HS-5 (cell line): ENCODE data around the gene DNAH10.
"Not testable (repeated sequence)": the region's sequence is repeated elsewhere in the genome, so short reads cannot be mapped to it uniquely, and the experiment has no call there.

Source experiments
- DNase-seq: peaks from one replicate; pipeline ENCODE4 v3.0.0-alpha.2; 2012; ENCODE audit warnings: low read depth

The DNAH10 gene

DNA sequence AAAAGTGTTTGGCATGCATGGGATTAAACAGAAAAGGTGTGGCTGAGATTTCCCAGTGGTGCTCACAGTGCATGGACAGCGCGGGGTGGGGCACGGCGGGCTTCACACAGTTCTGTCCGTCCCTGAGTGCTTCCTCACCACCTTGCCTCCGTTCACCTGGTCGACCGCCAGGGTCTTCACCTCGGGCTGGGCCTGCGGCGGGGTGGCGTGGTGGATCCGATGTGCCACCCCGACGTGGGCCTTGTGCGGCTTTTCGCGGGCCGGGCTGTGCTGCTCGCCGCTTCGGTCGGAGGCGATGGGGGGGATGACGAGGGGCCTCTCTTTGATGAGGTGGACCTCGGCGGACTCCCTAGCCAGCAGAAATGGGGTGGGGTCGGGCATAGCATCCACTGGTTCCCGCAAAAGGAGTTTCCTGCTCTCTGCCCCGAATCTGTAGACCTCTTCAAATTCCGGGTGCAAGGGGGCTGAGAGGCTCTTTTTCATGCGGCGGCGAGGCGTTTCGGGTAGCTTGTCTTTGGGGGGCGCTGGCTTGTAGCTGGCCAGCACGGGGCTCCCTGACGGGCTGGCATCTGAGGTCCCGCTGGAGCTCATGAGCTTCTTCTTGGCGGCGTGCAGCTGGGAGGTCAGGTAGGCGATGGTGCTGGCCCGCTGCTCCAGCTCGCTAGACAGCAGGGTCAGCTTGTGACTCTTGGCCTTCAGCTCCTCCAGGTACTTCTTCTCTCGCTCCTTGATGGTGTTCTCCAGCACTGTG lies 175.0 kb downstream of the DNAH10 start:
- no peak for DNase-seq

DNA sequence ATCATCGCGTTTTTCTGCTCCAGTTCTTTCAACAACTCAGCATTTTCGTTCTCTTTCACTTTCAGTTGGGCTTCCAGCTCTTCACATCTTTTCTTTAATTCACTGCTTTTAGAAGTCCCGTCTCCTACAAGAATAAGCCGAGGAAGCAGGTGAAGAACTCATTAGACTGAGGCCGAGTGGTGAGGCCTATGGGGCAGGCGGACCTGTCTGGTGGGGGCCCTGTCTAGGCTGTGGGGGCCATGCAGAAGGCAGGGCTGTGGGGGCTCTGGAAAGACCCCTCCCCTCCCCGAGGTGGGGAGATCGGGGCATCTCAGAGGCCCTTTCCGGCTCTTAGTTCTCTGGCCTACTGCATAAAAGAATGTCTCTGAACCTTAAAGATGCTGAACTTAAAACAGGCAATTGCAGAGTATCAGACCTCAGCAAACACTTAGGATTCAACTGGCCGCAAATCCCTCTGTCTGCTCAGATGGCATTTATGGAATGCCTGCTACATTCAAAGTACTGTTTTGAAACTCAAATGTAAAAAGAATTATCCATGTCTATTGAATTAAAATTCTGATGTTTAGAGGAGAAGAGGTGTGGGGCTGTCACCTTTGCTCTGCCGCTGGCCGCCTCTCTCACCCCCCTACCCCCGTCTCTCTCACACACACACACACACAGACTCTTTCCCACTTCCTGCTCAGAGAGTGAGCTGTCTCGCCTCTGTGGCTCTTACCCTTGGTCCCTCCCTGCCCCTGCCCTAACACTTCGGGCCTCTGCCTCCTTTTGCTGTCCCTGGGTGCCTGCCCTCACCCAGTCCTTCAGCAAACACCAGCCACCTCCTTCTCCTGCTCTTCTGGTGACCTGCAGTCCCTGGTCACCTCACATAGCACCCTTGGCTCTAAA lies 175.8 kb downstream of the DNAH10 start:
- DNase-seq = no peak

DNA sequence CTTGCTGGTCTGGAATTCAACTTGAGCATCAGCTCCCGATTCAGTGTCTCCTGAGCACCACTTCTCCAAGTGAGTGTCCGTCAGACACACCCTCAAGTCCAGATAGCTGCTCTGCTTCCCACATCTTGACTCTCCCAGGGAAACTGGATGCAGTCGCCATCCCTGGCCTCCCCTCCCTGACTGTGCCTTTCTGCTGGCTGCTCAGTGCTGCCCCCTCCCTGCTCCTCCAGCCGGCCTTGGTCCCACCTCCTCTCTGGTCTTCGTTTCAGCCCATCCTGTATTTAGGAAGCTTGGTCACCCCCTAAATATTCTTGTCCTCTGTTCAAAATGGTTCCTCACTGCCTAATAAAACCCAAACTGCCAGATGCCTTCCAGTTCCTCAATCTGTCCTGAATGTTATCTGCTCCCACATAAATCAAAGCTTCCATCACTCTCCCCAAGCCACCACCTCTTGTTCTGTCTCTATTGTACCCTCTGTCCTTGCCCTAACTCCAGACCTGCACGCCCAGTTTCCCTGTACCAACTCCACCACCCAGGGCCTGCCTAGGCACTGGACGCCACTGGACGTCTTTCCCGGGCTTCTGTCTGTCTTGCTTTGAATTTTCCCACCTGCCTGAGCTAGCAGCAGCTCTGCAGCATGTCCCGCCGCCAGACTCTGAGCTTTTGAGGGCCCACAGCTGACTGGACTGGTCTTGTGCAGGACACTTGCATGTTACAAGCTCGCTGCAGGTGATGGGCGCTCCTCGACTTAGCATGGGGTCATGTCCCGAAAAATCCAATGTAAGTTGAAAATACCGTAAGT lies 176.8 kb downstream of the DNAH10 start:
- DNase-seq = no peak

DNA sequence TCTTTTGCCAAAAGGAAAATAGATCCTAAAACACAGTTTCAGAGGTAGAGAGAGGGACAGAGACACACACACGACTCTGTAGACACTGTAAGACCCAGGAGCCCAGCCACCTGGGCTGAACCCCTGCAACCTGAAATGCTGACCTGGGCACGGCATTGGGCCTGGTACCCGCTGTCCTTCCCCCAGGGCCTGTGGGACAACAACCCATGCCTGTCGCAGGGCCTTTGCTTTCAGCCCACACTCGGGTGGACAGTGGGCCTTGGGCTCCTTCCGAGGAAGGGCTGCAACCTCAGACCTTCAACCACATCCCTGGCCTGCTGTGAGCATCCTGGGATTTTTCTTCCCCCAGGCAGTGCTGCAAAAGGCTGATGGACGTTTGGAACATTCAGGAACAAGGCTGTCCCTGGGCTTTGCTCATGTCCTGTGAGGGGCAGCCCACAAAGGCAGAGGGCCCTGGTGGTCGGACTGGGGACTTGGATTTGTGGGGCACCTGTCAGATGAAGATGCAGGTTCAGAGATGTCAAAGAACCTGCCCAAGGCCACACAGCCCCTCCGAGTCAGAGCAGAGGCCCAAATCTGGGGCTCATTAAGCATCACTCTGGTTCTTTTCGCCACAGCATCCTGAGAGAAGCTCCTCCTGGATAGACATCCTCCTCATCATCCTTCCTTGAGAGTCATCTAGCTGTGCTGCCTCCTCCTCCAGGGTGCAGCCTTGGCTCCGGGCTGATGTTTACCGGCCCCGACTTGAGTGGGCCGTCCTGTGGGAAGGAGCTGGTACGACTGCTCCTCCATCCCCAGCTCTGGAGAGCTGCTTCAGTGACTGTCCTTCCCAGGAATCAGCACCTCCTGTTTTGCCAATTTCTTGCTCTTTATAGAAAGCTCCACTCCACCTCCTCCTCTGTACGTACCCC lies 177.9 kb downstream of the DNAH10 start:
- no peak for DNase-seq

DNA sequence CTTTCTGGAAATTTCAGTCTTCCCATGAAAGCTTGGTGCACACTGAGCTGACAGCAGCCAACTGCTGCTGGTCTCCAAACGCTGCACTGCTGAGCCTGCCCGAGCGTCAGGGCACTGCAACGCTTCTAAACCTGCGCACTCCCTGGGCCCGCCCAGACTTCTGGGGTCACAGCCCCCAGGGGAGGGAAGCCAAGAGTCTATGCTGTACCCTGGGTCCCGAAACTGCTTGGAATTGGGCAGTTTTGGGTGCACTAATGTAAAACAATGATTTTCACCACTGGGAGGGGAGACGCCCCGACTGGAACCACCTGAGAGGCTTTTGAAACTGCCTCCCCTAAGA lies 178.5 kb downstream of the DNAH10 start:
- no peak for DNase-seq

DNA sequence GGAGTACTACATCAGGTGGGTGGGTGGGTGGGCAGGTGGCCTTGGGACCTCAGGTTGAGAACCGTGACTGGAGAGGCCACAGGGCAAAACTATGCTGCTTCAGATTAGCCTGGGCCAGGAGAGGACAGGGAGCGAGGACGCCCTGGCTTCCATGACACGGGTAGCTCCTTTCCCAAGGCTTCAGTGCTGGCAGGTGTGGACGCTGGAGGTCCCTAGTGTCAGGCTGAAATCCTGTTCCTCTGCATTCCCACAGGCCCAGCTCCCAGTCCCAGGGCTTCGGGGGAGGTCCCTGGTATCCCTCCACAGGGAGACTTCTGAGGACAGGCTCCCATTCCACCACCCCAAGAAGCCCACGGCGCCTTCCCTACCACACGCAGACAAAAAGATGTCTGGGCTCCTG lies 178.9 kb downstream of the DNAH10 start:
- DNase-seq = no peak

DNA sequence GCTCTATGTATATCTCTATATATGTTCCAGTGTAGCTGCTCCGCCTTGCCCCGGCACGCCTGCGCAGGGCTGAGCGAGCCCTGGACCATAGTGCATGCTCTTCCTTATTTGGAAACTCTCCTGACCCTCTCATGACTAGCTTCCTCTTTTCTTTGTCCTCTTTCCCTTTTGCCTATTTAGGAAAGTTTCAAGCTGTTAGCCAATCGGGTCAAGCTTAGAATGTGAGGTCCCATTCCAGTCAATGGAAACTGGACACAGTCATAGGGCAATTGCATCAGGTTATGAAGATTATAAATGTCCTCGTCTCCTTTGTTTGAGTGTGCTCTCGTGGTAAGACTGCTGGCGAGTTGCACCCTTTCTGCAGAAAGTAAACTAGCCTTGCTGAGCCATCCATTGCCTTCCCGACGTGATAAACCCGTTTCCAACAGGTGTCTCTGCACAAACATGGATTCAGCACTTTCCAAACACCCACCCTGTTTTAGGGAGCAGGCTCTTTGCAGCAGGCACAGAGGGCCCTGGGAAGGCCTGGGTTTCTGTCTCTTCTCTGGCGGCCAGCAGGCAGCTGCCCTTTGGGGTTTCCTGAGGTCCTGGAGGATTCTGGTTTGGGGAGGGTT lies 179.6 kb downstream of the DNAH10 start:
- no peak for DNase-seq

DNA sequence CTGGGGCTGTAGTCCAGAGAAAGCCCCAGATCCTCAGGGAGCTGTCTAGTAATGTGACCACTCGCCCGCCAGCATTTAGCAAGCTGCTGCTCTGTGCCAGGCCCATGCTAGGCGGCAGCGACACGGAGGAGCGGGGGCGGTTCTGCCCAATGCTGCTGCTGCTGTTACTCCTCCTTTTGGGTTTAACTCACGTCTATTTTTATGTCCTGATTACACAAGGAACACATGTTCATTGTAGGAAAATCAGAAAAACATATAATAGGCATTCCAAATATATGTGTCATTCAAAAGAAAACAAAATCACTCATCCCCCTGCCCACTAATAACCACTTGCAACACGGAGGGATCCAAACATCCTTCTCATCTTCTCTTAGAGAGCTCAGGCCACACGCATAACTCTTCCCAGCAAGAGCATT lies 180.1 kb downstream of the DNAH10 start:
- peak; percentile 62 for DNase-seq

DNA sequence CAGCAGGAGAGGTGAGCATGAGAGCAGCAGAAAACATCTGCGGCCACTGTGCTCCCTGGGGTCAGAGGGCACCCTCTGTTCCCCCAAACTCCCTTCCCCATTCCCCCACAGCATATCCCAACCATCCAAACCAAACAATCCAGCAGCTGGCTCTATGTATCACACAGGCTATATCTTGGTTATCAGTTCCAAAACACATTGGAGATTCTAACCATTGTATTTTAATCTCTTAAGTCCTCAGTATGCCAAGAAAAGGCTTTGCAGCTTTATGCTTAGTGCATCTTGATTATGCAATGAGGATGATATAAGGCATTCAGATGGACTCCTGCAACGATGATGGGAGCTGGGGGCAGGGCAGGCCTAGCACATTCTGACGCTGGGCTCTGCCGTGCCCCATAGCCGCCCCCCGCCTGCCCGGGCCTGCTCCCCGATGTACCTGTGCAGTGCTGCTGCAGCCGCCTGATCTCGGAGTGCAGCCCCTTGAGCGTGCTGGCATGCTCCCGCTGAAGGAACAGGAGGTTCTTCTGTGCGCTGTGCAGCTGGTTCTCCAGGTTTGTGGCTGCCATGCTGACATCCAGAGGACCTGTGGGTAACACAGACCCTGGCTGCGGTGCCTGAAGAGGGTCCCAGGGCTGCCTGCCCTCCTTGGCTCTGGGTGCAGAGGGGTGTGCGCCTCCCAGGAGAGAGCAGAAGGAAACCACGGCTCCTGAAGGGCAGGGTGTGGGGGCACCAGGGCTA lies 181.0 kb downstream of the DNAH10 start:
- DNase-seq = no peak

DNA sequence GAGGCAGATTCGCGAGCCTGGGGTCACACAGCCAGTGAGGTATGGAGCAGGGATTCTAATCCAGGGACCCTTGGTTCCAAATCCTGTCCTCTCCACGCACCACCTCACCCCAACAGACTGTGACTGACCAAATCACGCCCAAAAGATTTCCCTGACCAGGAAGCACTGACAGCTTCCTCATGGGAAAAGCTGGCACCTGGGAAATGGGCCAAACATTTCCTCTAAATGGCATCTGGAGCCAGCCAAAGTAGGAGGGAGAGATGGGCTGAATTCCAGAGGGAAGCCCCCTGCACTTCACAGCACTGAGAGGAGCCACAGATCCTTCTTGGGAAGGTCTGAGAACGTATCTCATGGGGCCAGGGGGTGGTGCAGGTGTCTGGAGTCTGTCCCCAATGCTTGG lies 181.7 kb downstream of the DNAH10 start:
- no peak for DNase-seq

DNA sequence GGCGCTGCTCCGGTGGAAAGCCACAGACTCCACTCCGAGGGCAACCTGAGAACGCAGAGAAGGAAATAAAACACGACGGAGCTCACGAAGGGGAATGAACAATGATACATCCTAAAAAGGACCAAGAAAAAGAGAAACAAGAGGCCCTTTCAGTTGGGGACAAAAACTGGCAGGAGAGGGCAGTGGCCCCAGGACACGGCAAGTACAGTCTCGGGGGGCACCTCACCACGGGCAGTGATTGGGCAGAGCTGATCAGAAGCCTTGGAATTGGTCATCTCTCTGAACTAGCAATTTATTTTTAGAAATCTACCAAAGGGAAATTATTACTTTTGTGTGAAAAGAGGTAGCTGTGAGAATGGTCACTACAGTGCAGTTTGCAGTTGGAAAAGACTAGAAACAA lies 182.6 kb downstream of the DNAH10 start:
- DNase-seq = no peak

DNA sequence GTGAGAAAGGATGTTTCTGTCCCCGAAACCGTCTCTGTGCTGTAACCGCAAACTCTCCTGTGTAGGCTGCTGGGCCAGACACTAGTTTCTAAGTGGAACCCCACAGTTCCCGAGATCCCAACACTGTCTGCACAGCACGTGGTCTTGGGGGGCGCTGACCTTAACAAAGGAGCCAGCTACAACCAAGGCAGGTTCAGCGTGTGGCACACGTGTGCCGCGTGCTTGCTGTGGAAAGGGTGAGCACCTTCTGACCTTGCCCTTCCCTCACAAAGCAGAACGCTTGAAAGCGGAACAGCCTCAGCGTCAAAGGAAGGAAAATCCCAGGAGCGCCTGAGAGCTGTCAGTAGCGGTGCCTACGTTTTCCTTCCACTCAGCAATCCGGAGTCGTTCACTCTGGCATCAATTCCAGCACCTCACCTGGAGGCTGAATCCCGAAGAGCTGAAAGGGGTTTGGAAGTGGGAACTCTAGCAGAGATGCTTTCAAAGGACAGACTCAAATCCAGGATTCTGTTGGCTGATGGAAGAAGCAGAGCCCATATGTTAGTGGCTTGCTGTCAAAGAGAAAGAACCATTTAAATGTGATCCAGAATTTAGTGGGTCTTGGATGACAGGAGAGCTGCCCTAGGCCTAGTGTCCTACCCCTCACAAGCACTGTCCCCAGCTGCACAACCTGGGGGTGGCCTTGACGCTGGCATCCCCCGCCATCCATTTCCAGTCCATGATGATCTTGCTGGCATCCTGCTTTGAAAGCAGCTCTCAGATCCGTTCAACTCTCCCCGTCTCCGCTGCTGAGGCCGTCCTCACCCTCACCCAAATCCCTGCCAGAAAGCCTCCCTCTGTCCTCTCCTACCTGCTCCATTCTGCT lies 183.4 kb downstream of the DNAH10 start:
- DNase-seq = no peak

DNA sequence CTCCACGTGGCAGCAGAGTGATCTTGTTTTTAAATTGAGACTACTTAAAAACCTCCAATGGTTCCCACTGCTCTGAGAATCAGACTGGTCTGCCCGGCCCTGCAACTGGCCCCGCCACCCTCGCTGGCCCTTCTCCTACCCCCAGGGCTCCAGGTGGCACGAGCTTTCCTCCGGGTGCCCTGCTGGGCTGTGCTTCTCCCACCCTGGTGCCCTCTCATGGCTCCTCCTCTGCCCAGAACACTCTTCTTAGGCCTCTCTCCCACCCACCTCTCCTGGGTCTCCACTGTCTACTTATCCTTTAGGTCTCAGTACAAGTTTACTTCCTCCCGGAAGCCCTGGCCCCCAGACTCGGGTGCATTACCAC lies 184.0 kb downstream of the DNAH10 start:
- DNase-seq = no peak

DNA sequence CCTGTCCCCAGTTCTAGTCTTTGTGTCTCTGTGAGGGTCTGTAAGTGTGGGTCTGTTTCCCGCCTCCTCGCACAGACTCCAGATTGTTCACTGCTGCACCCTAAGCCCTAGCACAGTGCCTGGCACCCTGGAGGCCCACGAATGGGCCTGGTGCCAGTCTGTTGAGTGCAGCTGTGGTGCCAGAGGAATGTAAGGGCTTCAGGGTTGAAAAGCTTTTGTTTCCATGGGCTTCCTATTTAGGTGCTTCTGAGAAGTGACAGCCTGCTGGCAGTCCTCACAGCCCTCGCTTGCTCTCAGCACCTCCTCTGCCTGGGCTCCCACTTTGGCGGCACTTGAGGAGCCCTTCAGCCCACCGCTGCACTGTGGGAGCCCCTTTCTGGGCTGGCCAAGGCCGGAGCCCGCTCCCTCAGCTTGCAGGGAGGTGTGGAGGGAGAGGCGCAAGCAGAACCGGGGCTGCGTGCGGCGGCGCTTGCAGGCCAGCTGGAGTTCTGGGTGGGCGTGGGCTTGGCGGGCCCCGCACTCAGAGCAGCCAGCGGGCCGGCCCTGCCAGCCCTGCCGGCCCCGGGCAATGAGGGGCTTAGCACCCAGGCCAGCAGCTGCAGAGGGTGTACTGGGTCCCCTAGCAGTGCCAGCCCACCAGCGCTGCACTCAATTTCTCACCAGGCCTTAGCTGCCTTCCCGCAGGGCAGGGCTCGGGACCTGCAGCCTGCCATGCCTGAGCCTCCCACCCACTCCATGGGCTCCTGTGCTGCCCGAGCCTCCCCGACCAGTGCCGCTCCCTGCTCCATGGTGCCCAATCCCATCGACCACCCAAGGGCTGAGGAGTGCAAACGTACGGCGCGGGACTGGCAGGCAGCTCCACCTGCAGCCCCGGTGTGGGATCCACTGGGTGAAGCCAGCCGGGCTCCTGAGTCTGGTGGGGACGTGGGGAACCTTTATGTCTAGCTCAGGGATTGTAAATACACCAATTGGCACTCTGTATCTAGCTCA lies 184.7 kb downstream of the DNAH10 start:
- DNase-seq = not testable (repeated sequence)

DNA sequence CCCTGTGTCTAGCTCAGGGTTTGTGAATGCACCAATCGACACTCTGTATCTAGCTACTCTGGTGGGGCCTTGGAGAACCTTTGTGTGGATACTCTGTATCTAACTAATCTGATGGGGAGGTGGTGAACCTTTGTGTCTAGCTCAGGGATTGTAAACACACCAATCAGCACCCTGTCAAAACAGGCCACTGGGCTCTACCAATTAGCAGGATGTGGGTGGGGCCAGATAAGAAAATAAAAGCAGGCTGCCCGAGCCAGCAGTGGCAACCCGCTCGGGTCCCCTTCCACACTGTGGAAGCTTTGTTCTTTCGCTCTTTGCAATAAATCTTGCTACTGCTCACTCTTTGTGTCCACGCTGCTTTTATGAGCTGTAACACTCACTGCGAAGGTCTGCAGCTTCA lies 185.4 kb downstream of the DNAH10 start:
- not testable (repeated sequence) for DNase-seq

DNA sequence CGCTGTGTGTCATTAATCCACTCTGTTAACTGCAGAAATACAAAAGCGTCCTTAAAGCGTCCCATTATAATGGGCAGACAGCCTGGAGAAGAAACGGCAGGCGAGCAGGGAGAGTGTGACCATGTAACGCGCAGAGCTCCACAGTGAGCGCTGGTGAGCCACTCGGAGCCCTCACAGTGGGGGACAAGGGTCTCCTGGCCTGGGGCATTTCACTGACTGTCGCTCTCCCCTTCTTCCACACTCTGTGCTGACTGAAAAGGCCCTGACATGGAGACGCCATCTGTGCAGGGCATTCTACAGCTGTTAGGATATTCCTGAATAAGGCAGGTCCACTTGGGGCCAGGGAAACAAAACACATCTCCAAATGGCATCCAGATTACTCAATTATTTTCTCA lies 186.3 kb downstream of the DNAH10 start:
- DNase-seq = no peak

DNA sequence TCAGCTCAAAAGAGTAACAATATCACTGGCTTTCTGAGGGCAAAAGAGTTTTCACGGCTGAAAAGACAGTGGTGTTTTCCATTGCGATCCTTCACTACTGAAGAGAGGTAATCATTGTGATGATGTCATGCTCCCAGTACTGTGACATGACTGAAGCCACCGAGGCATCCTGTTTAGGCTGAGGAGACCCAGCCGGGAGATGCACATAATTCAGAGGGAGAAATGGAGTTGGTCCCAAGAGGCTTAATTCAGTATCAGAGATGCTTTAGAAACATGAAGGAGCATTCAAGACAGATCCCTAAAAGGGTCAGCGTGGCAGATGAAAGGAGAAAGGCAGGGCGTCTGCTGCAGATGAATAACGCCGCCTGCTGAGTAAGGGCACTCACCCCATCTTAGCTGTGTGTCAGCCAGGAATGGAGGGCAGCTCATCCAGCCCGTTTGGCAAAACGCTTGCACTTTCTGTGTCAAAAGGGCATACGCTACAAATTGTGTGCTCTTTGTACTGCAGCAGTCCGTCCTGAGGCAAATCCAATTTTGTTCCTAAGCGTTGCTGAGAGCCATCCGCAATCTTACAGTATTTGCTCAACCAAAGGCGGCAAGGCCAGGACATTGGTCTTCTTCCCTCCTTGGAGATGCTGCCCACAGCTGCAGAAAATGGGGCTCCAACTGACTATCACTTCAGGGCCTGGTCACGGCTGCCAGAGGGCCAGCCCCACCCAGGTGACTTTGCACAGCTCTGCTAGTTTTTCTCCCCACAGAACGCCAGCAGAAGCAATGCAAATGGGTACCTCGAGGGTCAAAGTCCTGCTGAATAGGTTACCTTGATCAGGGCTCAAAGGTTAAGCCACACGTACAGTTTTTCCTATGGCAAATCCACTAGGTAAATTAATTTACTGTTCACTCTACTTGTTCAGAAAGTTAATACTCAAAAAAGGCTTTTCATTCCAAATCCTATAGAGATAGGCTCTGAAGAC lies 187.0 kb downstream of the DNAH10 start:
- DNase-seq = no peak
